ENCODE results near the gene CCDC40. TPM values are rescaled to one million over a fixed set of nuclear protein-coding genes. Genes with fewer than 3 reads are reported as not detected.

Gene CCDC40
- total and polyA plus RNA-seq, 9 of the 15 experiments (the other 6 are each of a cell fraction or from before 2014, with no cell fraction given) = 0.07 to 0.33 TPM; not detected in 7

GRCh38 chr17:80087346-80088265 is 51.2 kb downstream of the CCDC40 start:
- Histone ChIP-seq H3K79me2 (ENCODE audit: control insufficient read depth, insufficient read depth, low read length) (no peaks in the 10 kb centered on the region), H3K9me1 (ENCODE audit: control insufficient read depth, insufficient read depth, low read length) (no peaks in the 10 kb centered on the region), H4K20me1 (replicated peaks; ENCODE audit: control insufficient read depth, insufficient read depth, low read length) (peaks cover 5% of the 10 kb centered on the region), H3K36me3 (ENCODE audit: control insufficient read depth, insufficient read depth, low read length) (no peaks in the 10 kb centered on the region), H3K9me3 (replicated peaks; ENCODE audit: control insufficient read depth, insufficient read depth, low read depth, low read length) (no peaks in the 10 kb centered on the region), H3K9ac (ENCODE audit: insufficient read depth in 1 of 2, low read depth in 2 of 2, low read length in 2 of 2) (no peak overlapping the region), H3K4me2 (ENCODE audit: insufficient read depth, low read length) (no peak overlapping the region), H3K4me1 (replicated peaks in 1 of 2; ENCODE audit: control insufficient read depth in 2 of 2, insufficient read depth in 2 of 2, low read length in 2 of 2) (peaks cover 0 to 15% of the 10 kb centered on the region in 2 experiments; a peak in 2 of 5 replicates), H3K4me3 (no peak overlapping the region), H3K27me3 (ENCODE audit: control insufficient read depth in 2 of 2, insufficient read depth in 2 of 2, low read length in 2 of 2) (peaks cover 41 to 85% of the 10 kb centered on the region in 2 experiments), H2AFZ (ENCODE audit: low read depth, low read length) (no peak overlapping the region), H3K27ac (ENCODE audit: extremely low read depth, low read depth, low read length) (no peak overlapping the region)
- TF ChIP-seq ZNF79 (CRISPR knock-in tag; IDR thresholded peaks at IDR 0.05; ENCODE audit: low read depth) = no peak
- TF ChIP-seq KDM4B (IDR thresholded peaks at IDR 0.05; ENCODE audit: borderline replicate concordance in 2 of 2, low read depth in 1 of 2) = no peak
- no peak for TF ChIP-seq BHLHE40 (IDR thresholded peaks at IDR 0.05; ENCODE audit: low read length)
- TF ChIP-seq ZNF263 (CRISPR knock-in tag; IDR thresholded peaks at IDR 0.05; ENCODE audit: borderline replicate concordance) = no peak
- no peak for TF ChIP-seq ZKSCAN8 (CRISPR knock-in tag; IDR thresholded peaks at IDR 0.05)
- TF ChIP-seq FOXO4 (CRISPR knock-in tag; IDR thresholded peaks at IDR 0.05) = no peak
- no peak for TF ChIP-seq ZNF280A (IDR thresholded peaks at IDR 0.05; ENCODE audit: low read depth, partially characterized antibody)
- no peak for TF ChIP-seq TAF7 (tag; IDR thresholded peaks at IDR 0.05)
- TF ChIP-seq KLF16 (IDR thresholded peaks at IDR 0.05) = no peak
- TF ChIP-seq LARP7 (IDR thresholded peaks at IDR 0.05) = no peak
- TF ChIP-seq TCFL5 (CRISPR knock-in tag; conservative IDR thresholded peaks at IDR 0.05) = no peak
- TF ChIP-seq USF1 (CRISPR knock-in tag; IDR thresholded peaks at IDR 0.05) = no peak
- TF ChIP-seq MCM3 (IDR thresholded peaks at IDR 0.05) = no peak
- no peak for TF ChIP-seq ARID2 (IDR thresholded peaks at IDR 0.05)
- no peak for TF ChIP-seq TFE3 (CRISPR knock-in tag; IDR thresholded peaks at IDR 0.05)
- TF ChIP-seq ZNF696 (CRISPR knock-in tag; conservative IDR thresholded peaks at IDR 0.05) = no peak
- intact Hi-C loops (cut with micrococcal nuclease) = no loop called here
- 2% methylated on average over 30 of the region's 34 CpGs for WGBS (ENCODE audit: insufficient coverage, low coverage, missing lambda C conversion rate)
- in situ Hi-C loops (cut with MboI) = no loop called here
- FAIRE-seq = no peak
- DNase-seq (ENCODE audit: extremely low read depth in 1 of 4, low spot score in 3 of 4) = no peak
- CTCF ChIA-PET (ENCODE audit: low intra/inter-chr PET ratio) = no interaction called here
- no TSS peak for BruUV-seq (replicated peaks)
- ATAC-seq = no peak
- POLR2A ChIA-PET = interaction anchor here (0.6 to 1.6 kb wide), 5 partner anchors 14 to 766 kb away, joined by 3 to 8 read pairs (median 3); partner anchors contain the start of gene GAA

Measured in K562 (cell line).